HepG2 (cell line): ENCODE results near the gene ZNF419. TPM values are rescaled to one million over a fixed set of nuclear protein-coding genes. Genes with fewer than 3 reads are reported as not detected.

Experiments
- ASH2L ChIP-seq: fragments of 300-600, 200-600 bp; sonication (generic); IDR thresholded peaks from 2 replicates; pipeline ENCODE4 v1.7.0; 2017; ENCODE audit warnings: low read depth, mild to moderate bottlenecking, moderate library complexity, mixed read lengths, low read length; ENCODE audit not compliant: insufficient read length
- ATF7 ChIP-seq, 2 experiments: fragments of 450-650 bp in 1 of 2; sonication (generic) in 1 of 2; formaldehyde crosslinking in 1 of 2; IDR thresholded peaks; 2 replicates each; pipeline versions ENCODE4 v1.4.0 to v1.6.1; 2016 to 2020; ENCODE audit warnings: antibody characterized with exemption in 1 of 2, mild to moderate bottlenecking in 1 of 2, missing genetic modification reagents in 1 of 2
- CCAR2 ChIP-seq: fragments of 200-400 bp; formaldehyde crosslinking; optimal IDR thresholded peaks from 2 replicates; pipeline ENCODE3; 2018; ENCODE audit warnings: low read depth, mild to moderate bottlenecking, low read length, moderate library complexity
- DZIP1 ChIP-seq: sonication (generic); formaldehyde crosslinking; IDR thresholded peaks from 2 replicates; pipeline ENCODE4 v1.5.0; 2020; ENCODE audit warnings: mild to moderate bottlenecking, missing genetic modification reagents
- ESRRA ChIP-seq: sonication (generic); formaldehyde crosslinking; IDR thresholded peaks from 2 replicates; pipeline ENCODE4 v1.5.1; 2020; ENCODE audit warnings: mild to moderate bottlenecking, low read depth, missing genetic modification reagents
- KDM2A ChIP-seq: sonication (generic); formaldehyde crosslinking; IDR thresholded peaks from 2 replicates; pipeline ENCODE4 v1.4.0; 2020; ENCODE audit warnings: low read depth, missing genetic modification reagents, borderline replicate concordance
- KMT2A ChIP-seq: sonication (generic); formaldehyde crosslinking; IDR thresholded peaks from 2 replicates; pipeline ENCODE4 v1.4.0; 2020; ENCODE audit warnings: missing genetic modification reagents
- MEIS2 ChIP-seq: sonication (generic); formaldehyde crosslinking; IDR thresholded peaks from 2 replicates; pipeline ENCODE4 v1.9.0; 2021; ENCODE audit warnings: mild to moderate bottlenecking, missing genetic modification reagents
- MIER2 ChIP-seq: IDR thresholded peaks from 2 replicates; pipeline ENCODE4 v1.6.1; 2016; ENCODE audit warnings: missing biosample characterization, missing genetic modification reagents
- MXD4 ChIP-seq: IDR thresholded peaks from 2 replicates; pipeline ENCODE4 v1.6.1; 2016; ENCODE audit warnings: mild to moderate bottlenecking, missing biosample characterization, missing genetic modification reagents
- PAXIP1 ChIP-seq: sonication (generic); formaldehyde crosslinking; conservative IDR thresholded peaks from 2 replicates; pipeline ENCODE4 v1.4.0; 2020; ENCODE audit warnings: mild to moderate bottlenecking, missing genetic modification reagents, moderate library complexity
- SP1 ChIP-seq, 2 experiments: fragments of 450-650 bp in 1 of 2; sonication (generic) in 1 of 2; formaldehyde crosslinking in 1 of 2; IDR thresholded peaks; 2 replicates each; pipeline versions ENCODE4 v1.4.0 to v1.6.1; 2016 to 2020; ENCODE audit warnings: missing genetic modification reagents in 1 of 2
- ZBTB20 ChIP-seq: sonication (generic); formaldehyde crosslinking; IDR thresholded peaks from 2 replicates; pipeline ENCODE4 v1.8.1; 2023; ENCODE audit warnings: missing genetic modification reagents, low read depth, mild to moderate bottlenecking, borderline replicate concordance
- ZEB1 ChIP-seq: IDR thresholded peaks from 2 replicates; pipeline ENCODE4 v1.6.1; 2012; ENCODE audit warnings: mild to moderate bottlenecking, low read depth, inconsistent platforms; ENCODE audit not compliant: insufficient replicate concordance
- ZNF160 ChIP-seq: sonication (generic); formaldehyde crosslinking; IDR thresholded peaks from 2 replicates; pipeline ENCODE4 v1.8.0; 2022; ENCODE audit warnings: mild to moderate bottlenecking, inconsistent platforms, missing genetic modification reagents
- ZNF296 ChIP-seq: sonication (generic); formaldehyde crosslinking; conservative IDR thresholded peaks from 2 replicates; pipeline ENCODE4 v1.5.0; 2020; ENCODE audit warnings: mild to moderate bottlenecking, missing genetic modification reagents
- ZNF781 ChIP-seq: sonication (generic); formaldehyde crosslinking; IDR thresholded peaks from 2 replicates; pipeline ENCODE4 v1.5.1; 2020; ENCODE audit warnings: borderline replicate concordance, mild to moderate bottlenecking, missing genetic modification reagents; ENCODE audit errors: not compliant biosample characterization
- ZNF883 ChIP-seq: sonication (generic); formaldehyde crosslinking; IDR thresholded peaks from 2 replicates; pipeline ENCODE4 v1.5.1; 2020; ENCODE audit warnings: mild to moderate bottlenecking, missing genetic modification reagents; ENCODE audit errors: not compliant biosample characterization
- ZSCAN29 ChIP-seq: sonication (generic); formaldehyde crosslinking; conservative IDR thresholded peaks from 2 replicates; pipeline ENCODE4 v1.4.0; 2020; ENCODE audit warnings: mild to moderate bottlenecking, missing genetic modification reagents
- polyA plus RNA-seq, 8 experiments: library from polyadenylated mRNA; depleted of rRNA in 3 of 8; stranded (reverse) in 7 of 8; unstranded in 1 of 8; fragments of >200 nt; fragmentation: Illumina TruSeq in 4 of 8; extraction: Trizol in 4 of 8; gene quantifications; 2 replicates each; pipeline versions ENCODE4 v1.2.1 to v1.2.3, GENCODE V29; 2011 to 2016; ENCODE audit warnings: low read depth in 4 of 8, missing spikeins in 1 of 8, mixed read lengths in 1 of 8; ENCODE audit not compliant: insufficient read depth in 1 of 8
- total RNA-seq, 5 experiments: library from RNA; depleted of rRNA; stranded (reverse); fragments of >200 nt; fragmentation: Illumina TruSeq; extraction: Trizol; gene quantifications; 2 replicates each; pipeline ENCODE4 v1.2.3, GENCODE V29; 2016; ENCODE audit warnings: low read depth in 1 of 5
- TF ChIP-seq, protein P1 (sequence below): sonication (generic); formaldehyde crosslinking; conservative IDR thresholded peaks from 2 replicates; pipeline ENCODE4 v1.8.1; 2023; ENCODE audit warnings: missing genetic modification reagents

Gene ZNF419
- total and polyA plus RNA-seq, 2 of the 13 experiments (the other 11 are each of a cell fraction or from before 2014, with no cell fraction given) = 8.5 to 8.8 TPM

- TF ChIP-seq ATF7 (IDR thresholded peaks at IDR 0.05) (peak; percentile 85), ATF7 (CRISPR knock-in tag; IDR thresholded peaks at IDR 0.05) (peak; percentile 31; the same call in 1 of the 2 replicates), ZNF296 (CRISPR knock-in tag) (no peak), ASH2L (peak; percentile 65), SP1 (IDR thresholded peaks at IDR 0.05) (no peak), SP1 (CRISPR knock-in tag; IDR thresholded peaks at IDR 0.05) (peak; percentile 34; the same call in 1 of the 2 replicates), ZNF781 (CRISPR knock-in tag) (no peak), PAXIP1 (CRISPR knock-in tag) (0 out of 2 replicates have a peak, but pooled peaks have one; percentile 7), DZIP1 (CRISPR knock-in tag) (0 out of 2 replicates have a peak, but pooled peaks have one; percentile 78), ZNF160 (CRISPR knock-in tag) (0 out of 2 replicates have a peak, but pooled peaks have one; percentile 22), KDM2A (peak; percentile 75; the same call in 1 of the 2 replicates), ZNF883 (peak; percentile 40), CCAR2 (no peak), ZSCAN29 (CRISPR knock-in tag) (no peak), MIER2 (CRISPR knock-in tag) (0 out of 2 replicates have a peak, but pooled peaks have one; percentile 9), MEIS2 (no peak), ZBTB20 (CRISPR knock-in tag) (peak; percentile 14), ESRRA (peak; percentile 45; the same call in 1 of the 2 replicates), MXD4 (CRISPR knock-in tag) (no peak), KMT2A (CRISPR knock-in tag) (peak; percentile 74; the same call in 1 of the 2 replicates), ZEB1 (peak; percentile 40)
- TF ChIP-seq, protein P1, sequence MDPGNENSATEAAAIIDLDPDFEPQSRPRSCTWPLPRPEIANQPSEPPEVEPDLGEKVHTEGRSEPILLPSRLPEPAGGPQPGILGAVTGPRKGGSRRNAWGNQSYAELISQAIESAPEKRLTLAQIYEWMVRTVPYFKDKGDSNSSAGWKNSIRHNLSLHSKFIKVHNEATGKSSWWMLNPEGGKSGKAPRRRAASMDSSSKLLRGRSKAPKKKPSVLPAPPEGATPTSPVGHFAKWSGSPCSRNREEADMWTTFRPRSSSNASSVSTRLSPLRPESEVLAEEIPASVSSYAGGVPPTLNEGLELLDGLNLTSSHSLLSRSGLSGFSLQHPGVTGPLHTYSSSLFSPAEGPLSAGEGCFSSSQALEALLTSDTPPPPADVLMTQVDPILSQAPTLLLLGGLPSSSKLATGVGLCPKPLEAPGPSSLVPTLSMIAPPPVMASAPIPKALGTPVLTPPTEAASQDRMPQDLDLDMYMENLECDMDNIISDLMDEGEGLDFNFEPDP (CRISPR knock-in tag) = no peak
Observed at GRCh38 chr19:57477191-57478008, 10.2 kb upstream of the ZNF419 start, which contains the start of gene ZNF772 (continued).
